HG03139 (cell line): Measurements from ENCODE around the gene AFG3L2.
"Not testable (repeated sequence)": the region's sequence is repeated elsewhere in the genome, so short reads cannot be mapped to it uniquely, and the experiment has no call there.

Experiments
- ATAC-seq: cut with Tn5 transposase; IDR thresholded peaks from one replicate; pipeline ENCODE4 v1.9.1; 2021; ENCODE audit not compliant: unreplicated experiment

Gene AFG3L2

DNA sequence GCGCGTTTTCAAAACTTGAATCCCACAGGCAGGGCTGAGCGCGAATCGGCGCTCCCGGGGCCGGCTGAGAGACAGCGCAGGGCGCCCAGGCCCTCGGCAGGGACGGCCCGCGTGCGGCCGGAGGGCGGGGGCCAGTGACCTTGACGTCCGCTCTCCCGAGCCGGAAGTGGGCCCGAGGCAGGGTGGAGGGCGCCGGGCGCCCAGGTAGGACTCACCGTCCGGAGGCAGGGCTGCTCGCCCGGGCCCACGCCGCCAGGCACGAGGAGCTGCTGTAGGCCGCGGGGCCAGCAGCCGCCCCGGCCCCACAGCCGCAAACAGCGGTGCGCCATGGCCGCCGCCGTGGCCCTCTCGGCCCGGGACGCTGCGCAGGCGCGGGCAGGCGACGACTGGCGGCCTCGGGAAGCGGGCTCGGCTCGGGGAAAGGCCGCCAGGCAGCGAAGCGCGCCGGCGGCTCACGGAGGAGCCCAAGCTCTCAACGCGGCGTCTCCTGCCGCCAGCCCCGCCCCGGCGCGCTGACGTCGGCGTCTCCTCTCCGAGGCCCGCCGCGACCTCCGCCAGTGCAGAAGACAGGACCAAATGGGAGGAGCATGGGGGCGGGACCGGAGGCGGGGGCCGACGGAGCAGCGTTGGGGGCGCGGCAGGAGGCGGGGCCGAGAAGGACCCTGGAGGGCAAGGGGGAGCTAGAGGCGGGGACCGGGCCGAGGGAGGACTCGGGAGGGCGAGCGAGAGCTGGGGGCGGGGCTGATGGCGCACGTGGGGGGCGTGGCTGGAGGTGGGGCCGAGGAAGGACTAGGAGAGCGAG is at the start of gene AFG3L2:
Gene AFG3L2 (minus strand): TSS at position 474 of the 802 bp plus-strand sequence. CDS start 145 bp downstream, at position 329.
- peak; percentile 87 for ATAC-seq

DNA sequence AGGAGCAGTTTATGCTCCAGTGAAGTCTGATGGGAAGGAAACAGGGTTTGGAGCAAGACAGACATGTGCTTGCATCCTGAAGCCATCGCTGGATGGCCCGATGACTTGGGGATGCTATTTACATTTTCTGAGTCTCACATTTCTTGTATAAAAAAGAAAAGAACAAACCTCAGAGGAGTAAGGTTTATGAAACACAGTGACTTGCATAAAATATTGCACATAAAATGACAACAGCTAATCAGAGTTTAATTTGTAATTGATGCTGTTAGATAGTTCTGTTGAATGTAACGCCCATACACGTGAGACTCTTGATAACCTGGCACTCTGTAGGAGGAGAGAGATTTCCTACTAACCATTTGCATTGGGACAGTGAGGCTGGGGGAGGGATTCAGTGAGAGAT is 47.2 kb upstream of the AFG3L2 start:
- ATAC-seq = no peak

DNA sequence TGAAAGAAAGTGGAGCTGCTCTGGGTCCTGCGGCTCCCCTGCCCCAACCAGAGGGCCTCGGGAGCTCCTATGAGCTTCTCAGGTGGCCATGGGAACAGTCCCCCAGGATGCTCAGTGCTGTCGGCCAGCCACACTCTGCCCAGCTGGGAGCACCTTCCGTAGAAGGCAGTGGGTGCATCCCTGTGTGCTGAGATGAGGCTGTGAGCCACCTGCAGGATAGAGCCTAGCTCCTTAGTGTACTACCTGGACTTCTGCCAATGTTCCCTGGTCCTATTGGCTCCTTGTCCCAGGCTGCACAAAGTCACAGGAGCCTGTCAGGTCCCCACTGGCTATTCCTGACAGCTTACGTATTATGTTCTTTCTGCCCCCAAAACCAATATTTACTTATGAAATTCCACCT is 46.8 kb upstream of the AFG3L2 start:
- no peak for ATAC-seq

DNA sequence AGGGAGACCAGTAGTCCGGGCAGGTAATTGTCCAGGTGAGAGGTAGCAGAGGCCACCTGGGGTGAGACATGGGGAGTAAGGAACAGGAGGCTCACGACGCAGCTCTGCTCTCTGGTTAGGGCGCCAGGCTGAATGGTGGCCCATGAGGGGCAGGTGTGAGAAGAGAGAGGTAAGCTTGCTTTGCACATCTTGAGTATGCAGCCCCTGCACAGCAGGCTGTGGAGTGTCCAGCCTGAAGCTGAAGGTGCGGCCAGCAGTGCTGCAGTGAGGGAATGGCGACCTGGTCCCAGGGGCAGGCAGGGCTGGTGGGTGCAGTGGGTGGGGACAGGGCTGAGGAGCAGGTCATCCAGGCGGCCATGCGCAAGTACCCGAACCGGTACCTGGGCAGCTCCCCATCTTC is 46.4 kb upstream of the AFG3L2 start:
- ATAC-seq = no peak

DNA sequence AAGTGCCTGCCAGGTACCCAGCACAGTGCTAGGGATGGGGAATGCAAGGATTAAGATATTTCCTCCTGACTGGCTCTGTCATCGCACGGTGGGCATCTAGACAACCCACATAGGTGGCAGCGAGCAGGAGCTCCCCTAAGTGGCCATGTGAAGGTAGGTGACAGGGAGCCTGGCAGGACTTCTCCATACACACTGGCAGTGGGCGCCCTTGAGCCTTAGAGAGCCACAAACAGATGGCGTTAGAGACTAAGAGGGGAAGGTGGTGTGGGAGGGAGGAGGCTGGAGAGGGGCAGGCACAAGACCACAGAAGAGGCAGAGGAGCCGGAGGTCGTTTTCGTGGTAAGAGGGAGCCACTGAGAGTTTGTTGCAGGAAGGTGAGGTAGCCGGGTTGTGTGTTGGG is 45.9 kb upstream of the AFG3L2 start:
- ATAC-seq = no peak

DNA sequence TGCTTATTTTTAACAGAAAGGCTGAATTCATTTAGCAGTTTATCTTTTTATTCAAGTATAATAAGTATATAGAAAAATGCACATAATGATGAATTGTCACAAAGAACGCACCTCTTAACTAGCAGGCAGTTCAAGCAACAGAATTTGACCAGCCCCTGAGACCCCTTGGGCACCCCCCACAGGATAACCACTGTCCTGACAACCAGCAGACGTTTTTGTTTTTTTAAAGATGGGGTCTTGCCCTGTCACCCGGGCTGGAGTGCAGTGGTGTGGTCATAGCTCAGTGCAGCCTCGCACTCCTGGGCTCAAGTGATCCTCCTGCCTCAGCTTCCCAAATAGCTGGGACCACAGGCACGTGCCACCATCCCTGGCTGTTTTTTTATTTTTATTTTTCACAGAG is 44.7 kb upstream of the AFG3L2 start:
- ATAC-seq = no peak

DNA sequence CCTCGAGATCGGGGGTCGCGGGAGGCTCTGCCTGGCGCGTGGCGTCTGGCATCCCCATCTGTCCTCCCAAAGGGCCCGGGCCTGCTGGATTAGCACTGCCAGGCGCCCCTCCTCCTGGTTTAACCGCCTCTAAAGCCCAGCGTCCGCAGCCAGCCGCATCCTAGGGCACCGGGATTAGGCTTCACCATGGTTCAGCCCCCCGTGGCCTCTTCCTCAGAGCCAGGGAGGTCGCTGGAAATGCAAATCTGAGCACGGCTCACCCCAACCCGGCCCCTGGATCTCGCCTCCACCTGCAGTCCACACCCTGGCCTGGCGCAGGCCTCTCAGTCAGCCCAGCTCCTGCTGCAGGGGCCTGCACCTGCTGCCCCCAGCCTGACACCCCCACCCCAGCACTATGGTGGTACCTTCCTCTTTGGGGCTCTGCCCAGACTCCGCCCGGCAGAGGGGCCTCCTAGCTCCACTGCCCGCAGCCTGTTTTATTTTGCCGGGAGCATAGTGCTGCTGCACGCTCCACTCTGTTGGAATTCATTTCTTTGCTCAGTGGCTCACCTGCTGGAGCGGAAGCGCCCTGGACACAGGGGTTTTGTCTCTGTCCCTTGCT is 43.9 kb upstream of the AFG3L2 start:
- ATAC-seq = no peak

DNA sequence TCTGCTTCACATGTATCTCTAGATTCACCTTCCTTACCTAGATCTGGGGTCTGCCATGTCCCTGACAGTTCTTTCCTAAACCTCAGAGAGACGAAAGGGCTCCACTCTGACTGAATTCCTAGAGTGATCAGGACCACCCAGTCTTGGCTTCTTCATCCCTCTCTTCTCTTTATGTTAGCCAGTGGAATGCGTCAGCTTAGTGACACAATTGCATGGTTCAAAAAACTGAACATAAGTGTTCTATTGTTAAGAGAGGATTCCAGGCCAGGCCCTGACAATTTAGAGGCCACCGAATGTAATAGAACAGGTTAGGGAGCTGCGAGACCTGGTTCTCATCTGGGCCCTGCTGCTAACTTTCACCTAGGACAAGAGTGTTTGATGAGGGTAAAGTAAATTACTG is 40.7 kb upstream of the AFG3L2 start:
- ATAC-seq = no peak

DNA sequence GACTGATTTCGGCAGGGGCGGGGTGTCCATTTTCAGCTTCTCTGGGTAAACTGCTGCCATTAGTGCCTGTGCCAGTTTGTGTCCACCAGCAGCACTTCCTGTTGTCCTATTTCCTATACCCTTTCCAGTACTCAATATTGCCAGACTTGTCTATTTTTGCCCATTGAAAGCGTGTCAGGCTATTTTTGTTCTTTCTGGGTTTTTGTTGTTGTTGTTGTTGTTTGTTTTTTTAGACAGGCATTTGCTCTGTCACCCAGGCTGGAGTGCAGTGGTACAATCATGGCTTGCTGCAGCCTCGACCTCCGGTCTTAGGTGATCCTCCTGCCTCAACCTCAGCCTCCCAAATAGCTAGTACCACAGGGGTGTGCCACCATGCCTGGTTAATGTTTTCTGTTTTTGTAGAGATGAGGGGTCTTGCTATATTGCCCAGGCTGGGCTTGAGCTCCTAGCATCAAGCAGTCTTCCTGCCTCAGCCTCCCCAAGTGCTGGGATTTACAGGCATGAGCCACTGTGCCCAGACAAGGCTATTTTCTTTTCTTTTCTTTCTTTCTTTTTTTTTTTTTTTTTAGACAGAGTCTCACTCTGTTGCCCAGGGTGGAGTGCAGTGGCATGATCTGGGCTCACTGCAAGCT is 39.2 kb upstream of the AFG3L2 start:
- ATAC-seq = no peak

DNA sequence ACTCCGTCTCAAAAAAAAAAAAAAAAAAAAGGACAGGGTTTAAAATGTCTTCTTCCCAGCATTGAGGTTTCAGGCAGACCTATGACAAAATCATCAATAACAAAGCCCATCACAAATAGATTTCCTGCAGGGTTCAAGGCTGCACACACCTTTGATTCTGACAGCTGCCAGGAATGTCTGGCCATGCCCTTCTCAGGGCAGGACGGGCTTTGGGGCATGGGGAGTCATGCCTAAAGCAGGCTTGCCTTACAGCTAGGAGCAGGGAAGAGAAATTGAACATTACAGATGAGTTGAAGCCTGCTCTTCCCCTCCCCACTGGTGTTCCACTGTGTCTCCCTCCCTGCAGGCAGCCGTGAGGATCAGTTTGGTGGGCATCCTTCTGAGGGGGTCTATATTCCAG is 34.4 kb upstream of the AFG3L2 start:
- no peak for ATAC-seq

DNA sequence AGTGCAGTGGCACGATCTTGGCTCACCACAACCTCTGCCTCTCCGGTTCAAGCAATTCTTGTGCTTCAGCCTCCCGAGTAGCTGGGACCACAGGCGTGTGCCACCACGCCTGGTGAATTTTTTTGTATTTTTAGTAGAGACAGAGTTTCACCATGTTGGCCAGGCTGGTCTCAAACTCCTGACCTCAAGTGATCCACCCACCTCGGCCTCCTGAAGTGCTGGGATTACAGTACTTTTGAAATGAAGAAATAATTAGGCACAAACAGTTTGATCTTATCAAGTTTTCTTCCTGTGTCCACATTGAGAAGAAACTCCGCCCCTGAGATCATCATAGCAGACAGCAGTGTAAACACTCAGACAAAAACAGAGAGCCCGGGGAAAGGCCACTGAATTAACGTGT is 33.7 kb upstream of the AFG3L2 start:
- ATAC-seq = not testable (repeated sequence)

DNA sequence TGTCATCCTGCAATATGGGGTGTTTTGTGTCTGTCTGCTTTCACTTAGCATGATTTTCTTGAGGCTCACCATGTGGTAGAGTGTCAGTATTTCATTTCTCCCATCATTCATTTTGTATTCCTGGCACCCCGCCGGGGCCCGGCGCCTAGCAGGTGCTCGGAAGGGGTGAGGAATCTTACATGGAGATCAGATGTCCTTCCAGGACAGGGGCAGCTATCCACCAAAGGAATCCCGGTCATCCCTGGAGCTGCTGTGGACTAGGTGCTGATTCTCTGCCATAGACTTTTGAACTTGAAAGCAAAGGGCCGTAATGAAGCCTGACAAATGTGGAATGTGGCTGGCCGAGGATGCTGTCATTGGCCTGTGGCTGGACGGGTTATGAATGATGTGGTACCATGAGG is 33.1 kb upstream of the AFG3L2 start:
- no peak for ATAC-seq

DNA sequence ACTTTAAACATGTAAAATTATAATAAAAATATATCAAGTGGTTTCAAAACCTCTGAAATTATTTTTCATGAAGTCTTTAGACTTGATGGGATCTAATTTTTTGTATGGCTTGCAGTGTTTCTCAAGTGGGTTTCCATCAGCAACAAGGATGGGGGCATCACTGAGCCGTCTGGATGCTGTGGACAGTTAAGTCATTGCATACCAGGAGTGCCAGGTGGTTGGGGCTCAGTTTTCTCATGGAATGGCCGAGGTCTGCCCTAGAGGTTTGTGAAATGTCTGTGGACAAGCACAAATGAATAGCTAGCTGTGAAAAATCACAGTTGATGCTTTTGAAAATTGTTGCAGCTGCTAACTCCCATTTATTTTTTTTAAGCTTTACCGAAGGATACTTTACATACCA is 32.4 kb upstream of the AFG3L2 start:
- ATAC-seq = no peak

DNA sequence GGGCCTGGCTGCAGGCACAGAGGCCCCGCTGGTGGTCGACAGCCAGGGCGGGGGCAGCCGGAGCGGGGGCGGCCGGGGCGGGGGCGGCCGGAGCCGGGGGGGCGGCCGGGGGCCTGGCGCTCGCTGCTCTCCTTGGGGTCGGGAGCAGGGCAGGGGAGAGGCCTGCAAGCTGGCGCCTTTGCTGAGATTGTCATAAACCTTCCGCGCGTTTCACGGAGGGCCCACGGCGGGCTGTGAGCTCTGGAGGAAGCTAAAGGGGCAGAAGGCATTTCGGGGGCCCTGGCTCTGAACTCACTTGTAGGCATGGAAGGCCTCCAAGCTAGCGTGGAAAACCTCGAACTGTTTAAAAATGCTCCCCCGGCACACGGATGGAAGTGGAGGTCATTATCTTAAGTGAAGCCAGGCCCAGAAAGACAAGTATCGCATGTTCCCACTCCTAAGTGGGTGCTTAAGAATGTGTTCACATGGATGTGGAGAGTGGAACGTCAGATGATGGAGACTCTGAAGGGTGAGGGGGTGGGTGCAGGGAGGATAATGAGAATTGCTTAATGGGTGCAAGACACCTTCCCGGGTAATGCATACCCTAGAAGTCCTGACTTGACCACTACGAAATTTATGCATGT is 31.3 kb upstream of the AFG3L2 start:
- ATAC-seq = peak; percentile 8

DNA sequence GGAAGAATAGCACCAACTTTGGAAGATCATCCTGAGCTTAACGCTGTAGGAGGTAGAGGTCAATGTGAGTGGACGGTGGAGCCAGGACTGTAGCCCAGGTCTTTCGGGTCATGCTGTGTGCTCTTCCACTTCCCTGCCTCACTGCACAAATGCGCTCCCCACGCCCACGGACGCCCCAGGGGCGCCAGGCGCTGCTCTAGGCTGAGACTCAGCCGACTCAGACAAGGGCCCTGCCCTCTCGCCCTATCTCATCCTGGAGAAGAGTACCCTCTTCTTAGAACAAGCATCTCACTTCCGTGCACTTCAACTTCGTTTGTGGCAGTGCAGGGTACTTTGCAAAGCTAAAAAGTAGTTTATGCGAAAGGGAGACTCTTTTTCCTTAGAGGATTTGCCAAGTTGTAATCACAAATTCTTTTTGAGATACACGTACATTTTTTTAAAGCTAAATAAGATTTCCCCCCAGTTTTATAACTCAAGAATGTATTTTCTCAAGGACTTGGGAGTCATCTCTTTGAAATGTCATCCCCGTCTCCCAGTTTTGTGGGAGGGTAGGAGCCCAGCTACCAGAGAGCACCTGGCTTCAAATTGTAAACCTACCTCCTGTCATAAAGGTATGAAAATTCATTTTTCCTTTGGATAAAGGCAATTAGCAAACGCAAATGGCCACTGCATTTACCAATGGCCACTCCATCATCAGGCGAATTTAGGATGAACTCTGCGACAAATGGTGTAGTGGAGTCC is 29.5 kb upstream of the AFG3L2 start:
- no peak for ATAC-seq

DNA sequence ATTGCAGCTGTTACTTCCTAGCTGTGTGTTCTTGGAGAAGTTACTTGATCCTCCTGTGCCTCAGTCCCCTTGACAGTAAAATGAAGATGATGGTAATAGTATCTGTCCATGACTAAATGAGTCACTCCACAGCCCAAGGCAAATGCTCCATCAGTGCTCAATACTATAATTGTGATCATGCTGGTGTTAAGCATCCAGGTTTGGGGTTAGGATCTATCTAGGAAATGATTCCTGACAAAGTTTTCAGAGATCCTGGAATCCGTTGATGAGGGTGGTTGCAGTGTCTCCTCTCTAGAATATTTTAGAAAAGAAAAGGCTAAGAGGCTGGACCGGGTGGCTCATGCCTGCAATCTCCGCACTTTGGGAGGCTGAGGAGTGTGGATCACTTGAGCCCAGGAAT is 28.0 kb upstream of the AFG3L2 start:
- ATAC-seq = no peak

DNA sequence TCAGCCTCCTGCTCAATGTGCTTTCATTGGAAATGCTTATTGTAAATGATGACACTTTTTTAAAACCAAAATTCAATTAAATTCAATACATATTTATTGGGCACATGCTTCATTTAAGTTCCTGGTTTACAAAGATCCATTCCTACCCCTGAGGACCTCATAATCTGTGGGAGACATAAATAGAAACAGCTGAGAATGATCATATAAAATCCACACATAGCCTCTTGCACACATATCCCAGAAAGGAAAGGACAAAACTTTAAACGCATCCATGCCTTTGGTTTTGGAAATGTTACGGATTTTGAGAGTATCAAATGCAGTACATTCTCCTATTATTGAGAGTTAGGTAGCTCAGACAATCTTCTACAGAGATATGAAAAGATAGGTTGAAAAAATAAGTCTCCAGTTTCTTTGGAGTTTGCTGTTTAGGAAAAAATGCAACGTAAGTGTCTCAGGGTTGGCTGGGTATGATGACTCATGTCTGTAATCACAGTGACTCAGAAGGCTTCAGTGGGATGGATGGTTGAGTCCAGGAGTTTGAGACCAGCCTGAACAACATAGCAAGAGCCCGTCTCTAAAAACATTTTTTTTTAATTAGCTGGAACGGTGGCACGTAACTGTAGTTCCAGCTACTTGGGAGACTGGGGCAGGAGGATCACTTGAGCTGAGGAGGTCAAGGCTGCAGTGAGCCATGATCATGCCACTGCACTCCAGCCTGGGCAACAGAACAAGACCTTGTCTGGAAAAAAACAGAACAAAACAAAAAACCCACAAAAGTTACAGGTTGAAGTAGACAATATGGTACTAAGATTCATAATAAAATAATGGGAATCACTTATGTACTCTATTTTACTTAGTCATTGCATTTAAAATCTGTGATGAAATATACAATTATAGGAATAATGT is 26.8 kb upstream of the AFG3L2 start:
- ATAC-seq = no peak

DNA sequence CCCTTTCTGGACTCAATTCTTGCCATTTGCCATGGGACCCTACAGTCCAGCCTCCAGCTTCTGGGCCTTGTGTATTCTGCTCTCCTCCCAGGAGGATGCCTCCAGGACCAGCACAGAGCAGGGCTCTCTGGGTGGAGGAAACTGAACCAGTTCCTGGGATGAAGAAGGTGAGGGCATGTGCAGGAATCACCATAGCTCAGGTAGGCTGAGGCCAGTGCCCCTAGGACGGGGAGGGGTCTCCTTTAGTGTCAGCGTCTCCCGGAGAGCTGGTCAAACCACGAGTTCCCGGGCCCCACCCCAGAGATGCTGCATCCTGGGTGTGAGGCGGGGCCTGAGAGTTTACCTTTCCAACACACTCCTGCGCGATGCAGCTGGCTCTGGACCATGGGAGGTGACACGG is 24.9 kb upstream of the AFG3L2 start:
- ATAC-seq = no peak

DNA sequence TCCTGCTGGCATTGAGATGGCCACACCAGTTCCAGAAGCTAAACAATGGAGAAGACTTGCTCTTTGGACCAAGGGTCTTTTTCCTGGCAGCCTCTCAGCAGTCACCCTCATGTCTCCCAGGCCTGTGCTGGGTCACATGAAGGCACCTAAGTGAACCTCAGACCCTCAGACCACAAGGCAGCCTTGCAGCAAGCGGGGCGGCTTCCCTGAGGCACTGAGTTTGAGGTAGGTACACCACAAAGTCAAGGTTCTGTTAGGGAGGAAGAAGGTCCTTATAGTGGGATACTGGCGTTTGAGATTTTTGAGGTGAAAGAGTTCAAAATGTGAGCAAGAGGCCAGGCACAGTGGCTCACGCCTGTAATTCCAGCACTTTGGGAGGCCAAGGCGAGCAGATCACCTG is 22.2 kb upstream of the AFG3L2 start:
- ATAC-seq = no peak

DNA sequence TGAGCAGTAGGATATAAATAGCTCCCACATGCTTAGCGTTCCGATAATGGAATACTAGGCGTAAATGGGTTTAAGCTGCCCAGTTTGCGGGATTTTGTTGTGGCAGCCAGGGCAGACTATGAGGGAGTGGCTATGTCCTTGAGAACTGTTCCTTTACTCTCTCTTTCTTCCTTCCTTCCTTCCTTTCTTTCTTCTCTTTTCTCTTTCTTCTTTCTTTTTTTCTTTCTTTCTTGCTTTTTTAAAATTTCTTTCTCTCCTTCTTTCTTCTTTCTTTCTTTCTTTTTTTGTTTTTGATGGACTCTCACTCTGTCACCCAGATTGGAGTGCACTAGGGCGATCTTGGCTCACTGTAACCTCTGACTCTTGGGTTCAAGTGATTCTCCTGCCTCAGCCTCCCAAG is 21.6 kb upstream of the AFG3L2 start:
- no peak for ATAC-seq
